H9 (cell line): ENCODE data around the gene ARID1B. TPM values are rescaled to one million over a fixed set of nuclear protein-coding genes. Genes with fewer than 3 reads are reported as not detected.

Experiments used
- DNase-seq: peaks from one replicate; pipeline ENCODE4 v3.0.0-alpha.2; 2017
- H2AFZ ChIP-seq: one replicate; pipeline ENCODE4 v1.6.1; 2013; ENCODE audit warnings: mild to moderate bottlenecking, low read length, control low read depth, moderate library complexity
- H2AK5ac ChIP-seq: 2 replicates; pipeline ENCODE4 v1.6.1; 2013; ENCODE audit warnings: low read length, control low read depth, mixed read lengths; ENCODE audit not compliant: insufficient read length
- H2BK120ac ChIP-seq: one replicate; pipeline ENCODE4 v1.6.1; 2013; ENCODE audit warnings: low read depth, mild to moderate bottlenecking, low read length, control low read depth, inconsistent platforms; ENCODE audit not compliant: poor library complexity, severe bottlenecking
- H2BK12ac ChIP-seq: 2 replicates; pipeline ENCODE4 v1.6.1; 2013; ENCODE audit warnings: low read length, control low read depth, mixed read lengths, low read depth; ENCODE audit not compliant: insufficient read length
- H2BK15ac ChIP-seq: 2 replicates; pipeline ENCODE4 v1.6.1; 2013; ENCODE audit warnings: low read depth, low read length, control low read depth
- H2BK20ac ChIP-seq: one replicate; pipeline ENCODE4 v1.6.1; 2013; ENCODE audit warnings: low read depth, mild to moderate bottlenecking, low read length, control low read depth, inconsistent platforms; ENCODE audit not compliant: poor library complexity, severe bottlenecking
- H2BK5ac ChIP-seq: 2 replicates; pipeline ENCODE4 v1.6.1; 2013; ENCODE audit warnings: low read length, control low read depth, mixed read lengths; ENCODE audit not compliant: insufficient read length
- H3K14ac ChIP-seq: 2 replicates; pipeline ENCODE4 v1.6.1; 2013; ENCODE audit warnings: low read length, control low read depth; ENCODE audit not compliant: insufficient read depth
- H3K18ac ChIP-seq: 2 replicates; pipeline ENCODE4 v1.6.1; 2013; ENCODE audit warnings: low read depth, mild to moderate bottlenecking, mixed read lengths, low read length, control low read depth; ENCODE audit not compliant: insufficient read length
- H3K23ac ChIP-seq: 2 replicates; pipeline ENCODE4 v1.6.1; 2013; ENCODE audit warnings: low read length, control low read depth, mixed read lengths, low read depth; ENCODE audit not compliant: insufficient read length
- H3K23me2 ChIP-seq: 2 replicates; pipeline ENCODE4 v1.6.1; 2013; ENCODE audit warnings: low read depth, mild to moderate bottlenecking, mixed read lengths, low read length, control low read depth; ENCODE audit not compliant: insufficient read length, poor library complexity, severe bottlenecking
- H3K27ac ChIP-seq: 2 replicates; pipeline ENCODE4 v1.5.1; 2013; ENCODE audit warnings: low read length, control low read depth, mixed read lengths, low read depth; ENCODE audit not compliant: insufficient read length
- H3K27me3 ChIP-seq: 2 replicates; pipeline ENCODE4 v1.6.1; 2013; ENCODE audit warnings: low read length, control low read depth, inconsistent platforms; ENCODE audit not compliant: insufficient read depth
- H3K4ac ChIP-seq: 2 replicates; pipeline ENCODE4 v1.6.1; 2013; ENCODE audit warnings: low read depth, mild to moderate bottlenecking, control low read depth, inconsistent platforms, low read length, moderate library complexity
- H3K4me1 ChIP-seq: 2 replicates; pipeline ENCODE4 v1.6.1; 2013; ENCODE audit warnings: low read length, control low read depth, inconsistent platforms; ENCODE audit not compliant: insufficient read depth
- H3K4me2 ChIP-seq: 2 replicates; pipeline ENCODE4 v1.6.1; 2013; ENCODE audit warnings: low read length, control low read depth, mixed read lengths; ENCODE audit not compliant: insufficient read length, insufficient read depth
- H3K56ac ChIP-seq: 2 replicates; pipeline ENCODE4 v1.6.1; 2013; ENCODE audit warnings: low read depth, mild to moderate bottlenecking, mixed read lengths, low read length, control low read depth; ENCODE audit not compliant: insufficient read length
- H3K79me1 ChIP-seq: 2 replicates; pipeline ENCODE4 v1.6.1; 2013; ENCODE audit warnings: low read depth, mild to moderate bottlenecking, moderate library complexity, low read length, control low read depth, inconsistent platforms; ENCODE audit not compliant: insufficient read depth, poor library complexity, severe bottlenecking
- H3K79me2 ChIP-seq: 2 replicates; pipeline ENCODE4 v1.6.1; 2013; ENCODE audit warnings: low read length, control low read depth, inconsistent platforms; ENCODE audit not compliant: insufficient read depth
- H3K9ac ChIP-seq: 2 replicates; pipeline ENCODE4 v1.6.1; 2013; ENCODE audit warnings: low read length, control low read depth, mixed read lengths; ENCODE audit not compliant: insufficient read length; ENCODE audit errors: extremely low read depth
- H3K9me3 ChIP-seq: one replicate; pipeline ENCODE4 v1.6.1; 2013; ENCODE audit warnings: low read depth, low read length, inconsistent platforms; ENCODE audit not compliant: control insufficient read depth
- H3T11ph ChIP-seq: one replicate; pipeline ENCODE4 v1.6.1; 2013; ENCODE audit warnings: mild to moderate bottlenecking, low read length, control low read depth, inconsistent platforms
- H4K20me1 ChIP-seq: one replicate; pipeline ENCODE4 v1.6.1; 2013; ENCODE audit not compliant: control insufficient read depth, insufficient read length, insufficient read depth
- H4K5ac ChIP-seq: 2 replicates; pipeline ENCODE4 v1.6.1; 2013; ENCODE audit warnings: low read depth, mild to moderate bottlenecking, mixed read lengths, low read length, control low read depth; ENCODE audit not compliant: insufficient read length
- H4K8ac ChIP-seq: replicated peaks from 2 replicates; pipeline ENCODE4 v1.6.1; 2013; ENCODE audit warnings: low read length, control low read depth, mixed read lengths, low read depth; ENCODE audit not compliant: insufficient read length
- H4K91ac ChIP-seq: 2 replicates; pipeline ENCODE4 v1.6.1; 2013; ENCODE audit warnings: low read depth, mild to moderate bottlenecking, moderate library complexity, mixed read lengths, low read length, control low read depth; ENCODE audit not compliant: insufficient read length
- H3K27ac Mint-ChIP-seq, 3 experiments: 2 replicates in 2 of 3; 3 replicates in 1 of 3; pipeline ENCODE4 v1.8.0; 2020 to 2021; ENCODE audit warnings: mixed read lengths in 3 of 3, mild to moderate bottlenecking in 1 of 3, moderate library complexity in 1 of 3
- H3K27me3 Mint-ChIP-seq: 2 replicates; pipeline ENCODE4 v1.8.0; 2021; ENCODE audit warnings: low read depth, mild to moderate bottlenecking, moderate library complexity, mixed read lengths
- H3K36me3 Mint-ChIP-seq, 3 experiments: 2 replicates in 2 of 3; 3 replicates in 1 of 3; pipeline ENCODE4 v1.8.0; 2020 to 2021; ENCODE audit warnings: low read depth in 3 of 3, mixed read lengths in 3 of 3; ENCODE audit not compliant: insufficient read depth in 1 of 3
- H3K4me1 Mint-ChIP-seq, 2 experiments: 2 replicates each; pipeline ENCODE4 v1.8.0; 2020; ENCODE audit warnings: mixed read lengths in 2 of 2
- H3K4me3 Mint-ChIP-seq, 2 experiments: 2 replicates in 1 of 2; 3 replicates in 1 of 2; pipeline ENCODE4 v1.8.0; 2020 to 2021; ENCODE audit warnings: mild to moderate bottlenecking in 2 of 2, mixed read lengths in 2 of 2, moderate library complexity in 1 of 2
- H3K9me3 Mint-ChIP-seq, 2 experiments: 2 replicates in 1 of 2; 3 replicates in 1 of 2; pipeline ENCODE4 v1.8.0; 2020; ENCODE audit warnings: mild to moderate bottlenecking in 2 of 2, mixed read lengths in 2 of 2, moderate library complexity in 1 of 2
- WGBS: extraction: QIAGEN DNeasy Blood & Tissue Kit; methylation state at CpG from one replicate; pipeline ENCODE4 v1.1.7; 2013; ENCODE audit warnings: missing lambda C conversion rate, low lambda C conversion rate, mixed read lengths; ENCODE audit not compliant: insufficient read length; ENCODE audit errors: extremely low coverage; 5-methylcytosine and 5-hydroxymethylcytosine counted together
- total RNA-seq: library from RNA; stranded (reverse); gene quantifications from 2 replicates; pipeline ENCODE4 v1.2.1, GENCODE V29; 2021
- TF ChIP-seq, protein P1 (sequence below): fragments of 200-600 bp; sonication (generic); conservative IDR thresholded peaks from 3 replicates; pipeline ENCODE4 v1.8.0; 2021; ENCODE audit warnings: antibody characterized with exemption, mild to moderate bottlenecking

ARID1B gene
- total RNA-seq, 1 experiment from 2014 or later = 88.2 TPM

DNA sequence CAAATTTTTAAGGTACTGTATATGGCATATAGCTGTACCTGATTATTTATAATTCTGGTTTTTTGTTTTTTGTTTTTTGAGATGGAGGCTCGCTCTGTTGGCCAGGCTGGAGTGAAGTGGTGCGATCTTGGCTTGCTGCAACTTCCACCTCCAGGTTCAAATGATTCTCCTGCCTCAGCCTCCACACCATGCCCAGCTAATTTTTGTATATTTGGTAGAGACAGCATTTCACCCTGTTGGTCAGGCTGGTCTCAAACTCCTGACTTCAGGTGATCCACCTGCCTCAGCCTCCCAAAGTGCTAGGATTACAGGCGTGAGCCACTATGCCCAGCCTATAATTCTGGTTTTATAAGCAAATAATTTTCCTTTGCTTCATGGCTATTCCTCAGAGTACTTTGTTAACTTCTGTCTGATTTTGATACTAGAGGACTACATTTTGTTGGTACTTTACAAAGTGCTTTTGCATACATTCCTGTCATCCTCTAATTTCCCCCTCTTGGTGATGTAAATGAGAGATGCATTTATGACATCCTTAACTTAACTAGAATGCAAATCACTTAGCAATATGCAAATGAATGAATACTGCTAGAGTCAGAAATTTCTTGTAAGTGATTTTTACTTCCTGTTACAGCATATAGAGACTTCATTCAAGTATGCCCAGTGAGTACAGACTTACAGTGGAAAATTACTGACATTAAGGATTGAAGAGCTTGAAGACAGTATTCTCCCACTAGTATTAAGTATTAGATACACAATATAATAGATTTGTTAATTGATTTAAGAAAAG is 35.7 kb upstream of the ARID1B start:
- no peaks in the 10 kb centered on the region for H3K27me3 ChIP-seq
- no CpG with 5 or more reads among the region's 3 CpGs for WGBS

More for the DNA sequence above, 35.7 kb upstream of the ARID1B start:
- Mint-ChIP-seq H3K36me3 (peaks cover 3 to 22% (median 4%) of the 10 kb centered on the region in 3 experiments; a peak in 6 of 7 replicates), H3K27ac (no peak overlapping the region), H3K27me3 (no peaks in the 10 kb centered on the region), H3K4me1 (peaks cover 1 to 4% of the 10 kb centered on the region in 2 experiments; a peak in 3 of 4 replicates), H3K4me3 (no peak overlapping the region), H3K9me3 (peaks cover 15 to 18% of the 10 kb centered on the region in 2 experiments)
- Histone ChIP-seq H3K23me2 (no peaks in the 10 kb centered on the region), H2BK5ac (no peak overlapping the region), H3K14ac (no peak overlapping the region), H3K4me1 (no peaks in the 10 kb centered on the region), H4K5ac (no peak overlapping the region), H3K9ac (no peak overlapping the region), H3K4ac (no peak overlapping the region), H2AFZ (no peak overlapping the region), H2BK12ac (no peak overlapping the region), H2BK15ac (no peak overlapping the region), H3K9me3 (peaks cover 7% of the 10 kb centered on the region), H3K27ac (no peak overlapping the region), H3T11ph (no peak overlapping the region), H3K18ac (no peak overlapping the region), H3K79me2 (no peaks in the 10 kb centered on the region), H3K4me2 (no peak overlapping the region), H4K91ac (no peak overlapping the region), H2AK5ac (no peak overlapping the region), H3K56ac (no peak overlapping the region), H2BK20ac (no peak overlapping the region), H2BK120ac (no peak overlapping the region), H3K23ac (no peak overlapping the region), H4K20me1 (no peaks in the 10 kb centered on the region), H4K8ac (no peak overlapping the region), H3K79me1 (no peaks in the 10 kb centered on the region)
- TF ChIP-seq, protein P1, sequence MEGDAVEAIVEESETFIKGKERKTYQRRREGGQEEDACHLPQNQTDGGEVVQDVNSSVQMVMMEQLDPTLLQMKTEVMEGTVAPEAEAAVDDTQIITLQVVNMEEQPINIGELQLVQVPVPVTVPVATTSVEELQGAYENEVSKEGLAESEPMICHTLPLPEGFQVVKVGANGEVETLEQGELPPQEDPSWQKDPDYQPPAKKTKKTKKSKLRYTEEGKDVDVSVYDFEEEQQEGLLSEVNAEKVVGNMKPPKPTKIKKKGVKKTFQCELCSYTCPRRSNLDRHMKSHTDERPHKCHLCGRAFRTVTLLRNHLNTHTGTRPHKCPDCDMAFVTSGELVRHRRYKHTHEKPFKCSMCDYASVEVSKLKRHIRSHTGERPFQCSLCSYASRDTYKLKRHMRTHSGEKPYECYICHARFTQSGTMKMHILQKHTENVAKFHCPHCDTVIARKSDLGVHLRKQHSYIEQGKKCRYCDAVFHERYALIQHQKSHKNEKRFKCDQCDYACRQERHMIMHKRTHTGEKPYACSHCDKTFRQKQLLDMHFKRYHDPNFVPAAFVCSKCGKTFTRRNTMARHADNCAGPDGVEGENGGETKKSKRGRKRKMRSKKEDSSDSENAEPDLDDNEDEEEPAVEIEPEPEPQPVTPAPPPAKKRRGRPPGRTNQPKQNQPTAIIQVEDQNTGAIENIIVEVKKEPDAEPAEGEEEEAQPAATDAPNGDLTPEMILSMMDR = no peak
- DNase-seq = no peak
